ENCODE data around the gene MAGEA9B. TPM values are rescaled to one million over a fixed set of nuclear protein-coding genes. Genes with fewer than 3 reads are reported as not detected.
"Not testable (repeated sequence)": the region's sequence is repeated elsewhere in the genome, so short reads cannot be mapped to it uniquely, and the experiment has no call there.

The MAGEA9B gene
- total RNA-seq, 1 donor from 2014 or later = not detected

- peaks cover 24% of the 10 kb centered on the region for H3K9me3 Mint-ChIP-seq
- no peaks in the 10 kb centered on the region for H3K4me1 Mint-ChIP-seq
- H3K27ac Mint-ChIP-seq = no peak overlapping the region
Measured at GRCh38 chrX:149563359-149563758, 23.9 kb downstream of the MAGEA9B start.

DNA sequence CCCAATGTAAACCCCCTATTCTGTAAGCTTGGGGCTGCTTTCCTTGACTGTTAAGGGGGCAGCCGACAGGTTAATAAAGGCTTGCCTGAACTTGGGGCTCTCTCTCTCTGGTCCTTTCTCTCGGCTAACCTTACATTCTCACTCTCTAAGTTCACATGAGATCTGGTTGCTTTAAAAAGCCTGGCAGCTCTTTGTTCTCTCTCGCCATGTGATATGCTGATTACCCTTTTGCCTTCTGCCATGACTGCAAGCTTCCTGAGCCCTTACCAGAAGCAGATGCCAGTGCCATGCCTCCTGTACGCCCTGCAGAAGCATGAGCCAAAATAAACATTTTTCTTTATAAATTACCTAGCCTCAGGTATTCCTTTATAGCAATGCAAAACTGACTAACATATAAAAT, 32.0 kb downstream of the MAGEA9B start:
- not testable (repeated sequence) for H3K36me3 Mint-ChIP-seq; H3K27ac Mint-ChIP-seq; H3K4me1 Mint-ChIP-seq; H3K27me3 Mint-ChIP-seq (ENCODE audit: low read depth); H3K9me3 Mint-ChIP-seq; H3K4me3 Mint-ChIP-seq; DNase-seq (ENCODE audit: low spot score in 2 of 2, unreplicated experiment in 2 of 2)

More at GRCh38 chrX:149563359-149563758, 23.9 kb downstream of the MAGEA9B start:
- H3K27me3 Mint-ChIP-seq (ENCODE audit: low read depth) = no peaks in the 10 kb centered on the region
- TF ChIP-seq, protein P1, sequence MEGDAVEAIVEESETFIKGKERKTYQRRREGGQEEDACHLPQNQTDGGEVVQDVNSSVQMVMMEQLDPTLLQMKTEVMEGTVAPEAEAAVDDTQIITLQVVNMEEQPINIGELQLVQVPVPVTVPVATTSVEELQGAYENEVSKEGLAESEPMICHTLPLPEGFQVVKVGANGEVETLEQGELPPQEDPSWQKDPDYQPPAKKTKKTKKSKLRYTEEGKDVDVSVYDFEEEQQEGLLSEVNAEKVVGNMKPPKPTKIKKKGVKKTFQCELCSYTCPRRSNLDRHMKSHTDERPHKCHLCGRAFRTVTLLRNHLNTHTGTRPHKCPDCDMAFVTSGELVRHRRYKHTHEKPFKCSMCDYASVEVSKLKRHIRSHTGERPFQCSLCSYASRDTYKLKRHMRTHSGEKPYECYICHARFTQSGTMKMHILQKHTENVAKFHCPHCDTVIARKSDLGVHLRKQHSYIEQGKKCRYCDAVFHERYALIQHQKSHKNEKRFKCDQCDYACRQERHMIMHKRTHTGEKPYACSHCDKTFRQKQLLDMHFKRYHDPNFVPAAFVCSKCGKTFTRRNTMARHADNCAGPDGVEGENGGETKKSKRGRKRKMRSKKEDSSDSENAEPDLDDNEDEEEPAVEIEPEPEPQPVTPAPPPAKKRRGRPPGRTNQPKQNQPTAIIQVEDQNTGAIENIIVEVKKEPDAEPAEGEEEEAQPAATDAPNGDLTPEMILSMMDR (IDR thresholded peaks at IDR 0.05; ENCODE audit: unreplicated experiment) = no peak
- H3K36me3 Mint-ChIP-seq = no peaks in the 10 kb centered on the region
- DNase-seq (ENCODE audit: low spot score in 2 of 2, unreplicated experiment in 2 of 2) = no peak
- no peak overlapping the region for H3K4me3 Mint-ChIP-seq

DNA sequence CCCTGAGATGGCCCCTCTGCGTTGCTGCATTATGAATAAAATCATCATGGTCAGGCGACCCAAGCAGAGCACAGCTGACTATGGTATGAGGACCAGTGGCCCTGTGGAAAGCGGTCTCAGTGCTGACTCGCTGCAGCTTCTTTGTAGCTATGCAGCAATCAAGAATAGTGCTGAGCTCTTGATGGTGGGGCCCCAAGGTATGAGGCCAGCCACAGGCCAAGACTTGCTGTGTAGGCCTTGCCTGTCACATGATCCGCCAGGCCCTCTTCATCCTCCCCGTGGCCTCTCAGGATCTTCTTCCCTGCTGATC, 35.4 kb downstream of the MAGEA9B start:
- not testable (repeated sequence) for H3K4me3 Mint-ChIP-seq; DNase-seq (ENCODE audit: low spot score in 2 of 2, unreplicated experiment in 2 of 2); H3K27me3 Mint-ChIP-seq (ENCODE audit: low read depth); H3K27ac Mint-ChIP-seq; H3K9me3 Mint-ChIP-seq; H3K4me1 Mint-ChIP-seq; H3K36me3 Mint-ChIP-seq

- H3K27ac Mint-ChIP-seq; H3K4me1 Mint-ChIP-seq; H3K4me3 Mint-ChIP-seq; DNase-seq (ENCODE audit: low spot score in 2 of 2, unreplicated experiment in 2 of 2); H3K27me3 Mint-ChIP-seq (ENCODE audit: low read depth); H3K36me3 Mint-ChIP-seq; H3K9me3 Mint-ChIP-seq: not testable (repeated sequence)
Measured at GRCh38 chrX:149551245-149551938, 35.9 kb downstream of the MAGEA9B start.

DNA sequence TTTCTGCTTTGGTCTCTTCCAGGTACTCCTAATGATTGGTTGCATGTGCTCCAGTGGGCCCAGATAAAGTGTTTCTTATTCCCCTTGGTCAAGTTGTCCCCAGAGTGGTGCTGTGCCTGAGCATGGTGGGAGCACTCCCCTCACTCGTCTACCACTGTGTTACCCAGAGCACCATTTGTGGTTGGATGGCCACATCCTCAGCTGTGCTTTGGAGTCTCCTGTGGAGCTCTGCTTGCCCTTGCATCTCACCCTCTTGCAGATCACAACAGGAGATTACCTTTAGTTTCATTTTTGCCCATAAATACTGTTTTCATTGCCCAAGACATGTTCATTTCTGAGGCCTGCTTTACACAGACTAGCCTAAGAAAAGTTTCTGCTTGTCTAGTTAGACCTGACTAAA, 36.8 kb downstream of the MAGEA9B start:
- H3K4me3 Mint-ChIP-seq; DNase-seq (ENCODE audit: low spot score in 2 of 2, unreplicated experiment in 2 of 2); H3K27ac Mint-ChIP-seq; H3K9me3 Mint-ChIP-seq; H3K27me3 Mint-ChIP-seq (ENCODE audit: low read depth); H3K36me3 Mint-ChIP-seq; H3K4me1 Mint-ChIP-seq: not testable (repeated sequence)

DNA sequence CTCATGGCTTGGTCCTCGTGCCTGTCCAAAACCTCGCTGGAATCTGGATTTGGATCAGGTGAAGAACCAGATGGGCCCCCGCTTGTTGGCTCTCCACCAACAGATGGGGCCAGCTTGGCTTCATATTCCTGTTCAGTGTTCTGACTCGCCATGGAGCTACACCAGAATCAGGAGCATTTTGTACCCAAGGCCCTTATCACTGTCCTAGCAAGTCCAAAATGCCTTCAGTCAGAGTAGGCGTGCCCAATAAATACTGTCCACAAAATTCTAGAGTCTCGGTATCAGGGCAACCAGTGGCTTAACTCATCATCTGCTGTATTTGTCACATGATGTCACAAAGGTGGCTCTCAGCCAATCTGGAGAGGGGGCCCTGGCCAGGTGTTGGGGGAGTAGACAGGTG, 37.6 kb downstream of the MAGEA9B start, which contains the start of gene HSFX3:
Gene HSFX3 (minus strand): TSS at position 224 of the 400 bp plus-strand sequence. CDS start 72 bp downstream, at position 152.
- not testable (repeated sequence) for H3K36me3 Mint-ChIP-seq; H3K4me1 Mint-ChIP-seq; DNase-seq (ENCODE audit: low spot score in 2 of 2, unreplicated experiment in 2 of 2); H3K9me3 Mint-ChIP-seq; H3K27me3 Mint-ChIP-seq (ENCODE audit: low read depth); H3K27ac Mint-ChIP-seq; H3K4me3 Mint-ChIP-seq

GRCh38 chrX:149547782-149548181, 39.5 kb downstream of the MAGEA9B start:
- not testable (repeated sequence) for H3K27ac Mint-ChIP-seq; H3K27me3 Mint-ChIP-seq (ENCODE audit: low read depth); DNase-seq (ENCODE audit: low spot score in 2 of 2, unreplicated experiment in 2 of 2); H3K4me1 Mint-ChIP-seq; H3K9me3 Mint-ChIP-seq; H3K36me3 Mint-ChIP-seq; H3K4me3 Mint-ChIP-seq

DNA sequence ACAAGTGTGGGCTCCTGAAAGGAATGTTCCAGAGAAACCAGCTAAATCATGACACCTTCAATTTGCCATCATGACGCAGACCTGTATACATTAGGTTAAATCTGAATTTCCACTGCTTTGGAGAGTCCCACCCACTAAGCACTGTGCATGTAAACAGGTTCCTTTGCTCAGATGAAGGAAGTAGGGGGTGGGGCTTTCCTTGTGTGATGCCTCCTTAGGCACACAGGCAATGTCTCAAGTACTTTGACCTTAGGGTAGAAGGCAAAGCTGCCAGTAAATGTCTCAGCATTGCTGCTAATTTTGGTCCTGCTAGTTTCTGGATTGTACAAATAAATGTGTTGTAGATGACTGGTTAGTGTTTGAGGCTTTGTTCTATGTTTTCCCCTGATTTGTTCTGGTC, 40.3 kb downstream of the MAGEA9B start:
- H3K27ac Mint-ChIP-seq; DNase-seq (ENCODE audit: low spot score in 2 of 2, unreplicated experiment in 2 of 2); H3K4me3 Mint-ChIP-seq; H3K36me3 Mint-ChIP-seq; H3K9me3 Mint-ChIP-seq; H3K4me1 Mint-ChIP-seq; H3K27me3 Mint-ChIP-seq (ENCODE audit: low read depth): not testable (repeated sequence)

DNA sequence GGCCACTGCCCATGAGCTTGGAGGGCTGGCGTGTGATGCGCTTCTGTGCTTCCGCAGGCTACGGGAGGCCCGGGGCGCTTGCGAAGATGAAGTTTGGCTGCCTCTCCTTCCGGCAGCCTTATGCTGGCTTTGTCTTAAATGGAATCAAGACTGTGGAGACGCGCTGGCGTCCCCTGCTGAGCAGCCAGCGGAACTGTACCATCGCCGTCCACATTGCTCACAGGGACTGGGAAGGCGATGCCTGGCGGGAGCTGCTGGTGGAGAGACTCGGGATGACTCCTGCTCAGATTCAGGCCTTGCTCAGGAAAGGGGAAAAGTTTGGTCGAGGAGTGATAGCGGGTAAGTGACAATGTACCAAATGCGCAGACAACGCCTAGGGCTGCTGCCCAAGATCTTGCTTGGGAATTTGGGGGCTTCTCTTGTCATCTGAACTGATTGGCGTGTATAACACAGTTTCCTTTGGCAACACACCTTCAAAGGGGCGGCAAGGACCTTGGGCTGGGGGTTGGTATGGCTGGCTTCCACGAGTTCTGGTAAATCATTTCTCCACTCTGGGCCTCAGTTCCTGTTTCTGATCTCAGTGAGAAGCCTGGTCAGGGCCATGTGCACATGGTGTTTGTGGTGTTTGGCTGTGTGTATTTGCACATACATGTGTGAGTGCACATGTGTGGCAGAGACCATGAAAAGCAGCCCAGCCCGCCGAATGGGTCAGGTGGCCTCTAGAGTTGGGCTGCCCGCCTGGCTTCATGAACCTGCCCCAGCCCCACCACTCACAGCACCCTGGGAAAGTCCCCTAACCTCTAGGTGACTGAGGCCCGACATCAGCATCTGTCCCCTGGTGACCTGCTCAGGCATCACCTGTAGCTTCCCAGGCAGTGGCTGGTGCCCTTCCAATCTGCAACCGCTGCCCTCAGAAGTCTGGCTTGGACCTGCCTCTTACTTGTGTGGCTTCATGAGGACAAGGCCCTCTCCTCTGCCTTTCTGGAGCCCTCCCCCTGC, 41.4 kb downstream of the MAGEA9B start:
- not testable (repeated sequence) for H3K36me3 Mint-ChIP-seq; H3K9me3 Mint-ChIP-seq; H3K27me3 Mint-ChIP-seq (ENCODE audit: low read depth); DNase-seq (ENCODE audit: low spot score in 2 of 2, unreplicated experiment in 2 of 2); H3K27ac Mint-ChIP-seq; H3K4me3 Mint-ChIP-seq; H3K4me1 Mint-ChIP-seq

Measured in mesothelial cell of epicardium (in vitro differentiated cells).